ENCODE results near the gene TFAP2E.
"Not testable (repeated sequence)": the region's sequence is repeated elsewhere in the genome, so short reads cannot be mapped to it uniquely, and the experiment has no call there.

DNA sequence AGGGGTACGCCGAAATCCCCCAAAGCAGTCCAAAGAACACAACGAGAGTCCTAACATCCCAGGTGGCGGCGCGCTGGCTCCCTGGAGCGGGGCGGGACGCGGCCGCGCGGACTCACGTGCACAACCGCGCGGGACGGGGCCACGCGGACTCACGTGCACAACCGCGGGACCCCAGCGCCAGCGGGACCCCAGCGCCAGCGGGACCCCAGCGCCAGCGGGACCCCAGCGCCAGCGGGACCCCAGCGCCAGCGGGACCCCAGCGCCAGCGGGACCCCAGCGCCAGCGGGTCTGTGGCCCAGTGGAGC lies 3.6 kb downstream of the TFAP2E start:
- TF ChIP-seq, protein P1, sequence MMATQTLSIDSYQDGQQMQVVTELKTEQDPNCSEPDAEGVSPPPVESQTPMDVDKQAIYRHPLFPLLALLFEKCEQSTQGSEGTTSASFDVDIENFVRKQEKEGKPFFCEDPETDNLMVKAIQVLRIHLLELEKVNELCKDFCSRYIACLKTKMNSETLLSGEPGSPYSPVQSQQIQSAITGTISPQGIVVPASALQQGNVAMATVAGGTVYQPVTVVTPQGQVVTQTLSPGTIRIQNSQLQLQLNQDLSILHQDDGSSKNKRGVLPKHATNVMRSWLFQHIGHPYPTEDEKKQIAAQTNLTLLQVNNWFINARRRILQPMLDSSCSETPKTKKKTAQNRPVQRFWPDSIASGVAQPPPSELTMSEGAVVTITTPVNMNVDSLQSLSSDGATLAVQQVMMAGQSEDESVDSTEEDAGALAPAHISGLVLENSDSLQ (IDR thresholded peaks at IDR 0.05), result not testable (repeated sequence)
- TF ChIP-seq HDGF (IDR thresholded peaks at IDR 0.05; ENCODE audit: borderline replicate concordance); ZNF384 (IDR thresholded peaks at IDR 0.05); LEF1 (IDR thresholded peaks at IDR 0.05; ENCODE audit: borderline replicate concordance); SP1 (IDR thresholded peaks at IDR 0.05); BHLHE40 (IDR thresholded peaks at IDR 0.05; ENCODE audit: borderline replicate concordance); FOXM1 (IDR thresholded peaks at IDR 0.05; ENCODE audit: borderline replicate concordance): not testable (repeated sequence)

Data from HEK293T (cell line).